CD14-positive monocyte (primary cell): ENCODE data around the gene PPP1R10. TPM values are rescaled to one million over a fixed set of nuclear protein-coding genes. Genes with fewer than 3 reads are reported as not detected.

Experiments used
- DNase-seq, 3 donors: peaks; one replicate each; pipeline ENCODE4 v3.0.0-alpha.2; 2011 to 2022
- H2AFZ ChIP-seq: 2 replicates; pipeline ENCODE4 v1.6.0; 2012; ENCODE audit warnings: mild to moderate bottlenecking, low read depth, low read length, inconsistent platforms; ENCODE audit not compliant: insufficient read depth, poor library complexity, severe bottlenecking
- H3K27ac ChIP-seq, 2 donors: 1 replicate in 1 of 2; 2 replicates in 1 of 2; pipeline ENCODE4 v1.5.1; 2012 to 2013; ENCODE audit warnings: low read length in 2 of 2, control low read depth in 1 of 2, inconsistent platforms in 1 of 2, low read depth in 1 of 2, mild to moderate bottlenecking in 1 of 2
- H3K27me3 ChIP-seq, 2 donors: one replicate each; pipeline versions ENCODE4 v1.6.0 to v1.6.1; 2011 to 2013; ENCODE audit warnings: low read length in 2 of 2; ENCODE audit not compliant: control insufficient read depth in 2 of 2, insufficient read depth in 2 of 2
- H3K36me3 ChIP-seq, 2 donors: replicated peaks in 1 of 2; 1 replicate in 1 of 2; 2 replicates in 1 of 2; pipeline versions ENCODE4 v1.5.1 to v1.6.1; 2012 to 2013; ENCODE audit warnings: low read length in 2 of 2, control low read depth in 1 of 2, inconsistent platforms in 1 of 2, mild to moderate bottlenecking in 1 of 2; ENCODE audit not compliant: insufficient read depth in 2 of 2, control insufficient read depth in 1 of 2
- H3K4me1 ChIP-seq, 2 donors: 1 replicate in 1 of 2; 2 replicates in 1 of 2; pipeline versions ENCODE4 v1.5.1 to v1.6.1; 2012 to 2013; ENCODE audit warnings: low read length in 2 of 2, control low read depth in 1 of 2, inconsistent platforms in 1 of 2, mild to moderate bottlenecking in 1 of 2, moderate library complexity in 1 of 2; ENCODE audit not compliant: insufficient read depth in 2 of 2, control insufficient read depth in 1 of 2
- H3K4me2 ChIP-seq: replicated peaks from 2 replicates; pipeline ENCODE3; 2012; ENCODE audit warnings: low read length, moderate library complexity, mild to moderate bottlenecking; ENCODE audit not compliant: poor library complexity, severe bottlenecking; ENCODE audit errors: extremely low read depth
- H3K4me3 ChIP-seq, 3 experiments: fragments of 200-600 bp in 1 of 3; sonication (generic) in 1 of 3; replicated peaks in 1 of 3; 1 replicate in 2 of 3; 2 replicates in 1 of 3; pipeline ENCODE4 v1.5.1; 2011 to 2013; ENCODE audit warnings: low read length in 3 of 3, mild to moderate bottlenecking in 3 of 3, control low read depth in 2 of 3, low read depth in 2 of 3, inconsistent platforms in 1 of 3, moderate library complexity in 1 of 3
- H3K79me2 ChIP-seq: 2 replicates; pipeline ENCODE4 v1.6.0; 2012; ENCODE audit warnings: mild to moderate bottlenecking, control low read depth, inconsistent platforms, low read length, moderate library complexity; ENCODE audit not compliant: insufficient read depth
- H3K9ac ChIP-seq: 2 replicates; pipeline ENCODE4 v1.6.0; 2017; ENCODE audit warnings: low read length, mild to moderate bottlenecking; ENCODE audit not compliant: insufficient read depth, poor library complexity, severe bottlenecking
- H3K9me3 ChIP-seq, 2 donors: replicated peaks in 1 of 2; 1 replicate in 1 of 2; 2 replicates in 1 of 2; pipeline versions ENCODE4 v1.5.1 to v1.6.1; 2012 to 2013; ENCODE audit warnings: low read length in 2 of 2, control low read depth in 1 of 2; ENCODE audit not compliant: control insufficient read depth in 1 of 2, insufficient read depth in 1 of 2
- H4K20me1 ChIP-seq: 2 replicates; pipeline ENCODE4 v1.6.0; 2012; ENCODE audit warnings: mild to moderate bottlenecking, low read length, control low read depth, moderate library complexity; ENCODE audit not compliant: insufficient read depth
- H3K27ac Mint-ChIP-seq, 7 donors: one replicate each; pipeline ENCODE4 v1.8.0; 2020; ENCODE audit warnings: mild to moderate bottlenecking in 7 of 7, mixed read lengths in 7 of 7, moderate library complexity in 6 of 7, inconsistent platforms in 2 of 7
- H3K27me3 Mint-ChIP-seq, 3 donors: one replicate each; pipeline ENCODE4 v1.8.0; 2021 to 2022; ENCODE audit warnings: low read depth in 3 of 3, mild to moderate bottlenecking in 3 of 3, mixed read lengths in 3 of 3, moderate library complexity in 3 of 3, inconsistent platforms in 1 of 3
- H3K36me3 Mint-ChIP-seq, 2 donors: one replicate each; pipeline ENCODE4 v1.8.0; 2020; ENCODE audit warnings: mixed read lengths in 2 of 2, inconsistent platforms in 1 of 2, mild to moderate bottlenecking in 1 of 2
- H3K4me1 Mint-ChIP-seq: one replicate; pipeline ENCODE4 v1.8.0; 2020; ENCODE audit warnings: mild to moderate bottlenecking, mixed read lengths
- H3K4me3 Mint-ChIP-seq, 2 donors: one replicate each; pipeline ENCODE4 v1.8.0; 2020; ENCODE audit warnings: mild to moderate bottlenecking in 2 of 2, mixed read lengths in 2 of 2, moderate library complexity in 1 of 2
- H3K9me3 Mint-ChIP-seq, 7 donors: one replicate each; pipeline ENCODE4 v1.8.0; 2020 to 2022; ENCODE audit warnings: mixed read lengths in 7 of 7, mild to moderate bottlenecking in 6 of 7, moderate library complexity in 6 of 7, inconsistent platforms in 2 of 7
- CTCF ChIP-seq: fragments of 200-600 bp; IDR thresholded peaks from one replicate; pipeline ENCODE4 v1.8.0; 2022; ENCODE audit warnings: antibody characterized with exemption, mild to moderate bottlenecking
- WGBS: methylation state at CpG from one replicate; pipeline ENCODE4 v1.1.5; 2013; ENCODE audit warnings: missing lambda C conversion rate; ENCODE audit not compliant: insufficient coverage; 5-methylcytosine and 5-hydroxymethylcytosine counted together
- intact Hi-C, 2 donors: fragments of 100-400 bp; cut with micrococcal nuclease; formaldehyde crosslinking; loops; one replicate each; pipeline versions ENCODE4 v1.15.0 to v1.15.1; 2023
- polyA plus RNA-seq, 3 donors: library from polyadenylated mRNA; depleted of rRNA in 1 of 3; unstranded in 2 of 3; stranded (reverse) in 1 of 3; fragments of 300-500 nt in 2 of 3; fragments of >200 nt in 1 of 3; fragmentation: Illumina TruSeq in 2 of 3; gene quantifications; 1 replicate in 2 of 3; 2 replicates in 1 of 3; pipeline ENCODE4 v1.2.3, GENCODE V29; 2012 to 2021

Gene PPP1R10
- polyA plus RNA-seq, 3 donors: 9.5 to 18.3 (median 16.4) TPM

- no peak for TF ChIP-seq CTCF
- Histone ChIP-seq H3K27me3 (no peaks in the 10 kb centered on the region), H3K79me2 (peaks cover 38% of the 10 kb centered on the region), H3K4me2 (peak overlapping the region; percentile 33), H3K27ac (peak overlapping the region; percentile 5 to 39), H3K4me1 (peaks cover 43 to 52% of the 10 kb centered on the region in 2 donors), H3K9ac (no peak overlapping the region), H3K9me3 (no peaks in the 10 kb centered on the region), H3K36me3 (peaks cover 3 to 24% of the 10 kb centered on the region in 2 donors), H2AFZ (peak overlapping the region; percentile 7), H3K4me3 (peak overlapping the region in 1 of 3 experiments; percentile 11), H4K20me1 (peaks cover 20% of the 10 kb centered on the region)
- DNase-seq: peak in 2 of 3 donors; percentile 21 to 33
- Mint-ChIP-seq H3K9me3 (no peaks in the 10 kb centered on the region), H3K27ac (peak overlapping the region; percentile 3 to 86 (median 73)), H3K4me3 (peak overlapping the region; percentile 14 to 61), H3K36me3 (peaks cover 22 to 24% of the 10 kb centered on the region in 2 donors), H3K27me3 (peaks cover 0 to 1% (median 0%) of the 10 kb centered on the region in 3 donors), H3K4me1 (peaks cover 51% of the 10 kb centered on the region)
- WGBS: 54% methylated on average over 5 of the region's 5 CpGs
- intact Hi-C loops: no loop called here
Observed at GRCh38 chr6:30644769-30645168, 27.7 kb upstream of the PPP1R10 start.

- Mint-ChIP-seq H3K27ac (peak overlapping the region in 1 of 7 donors; percentile 65), H3K36me3 (peaks cover 24 to 28% of the 10 kb centered on the region in 2 donors), H3K9me3 (no peaks in the 10 kb centered on the region), H3K4me1 (peaks cover 51% of the 10 kb centered on the region), H3K27me3 (peaks cover 0 to 1% (median 0%) of the 10 kb centered on the region in 3 donors), H3K4me3 (no peak overlapping the region)
- H3K9me3 ChIP-seq: no peaks in the 10 kb centered on the region
- no CpG with 5 or more reads among the region's 2 CpGs for whole genome bisulfite sequencing
- H4K20me1 ChIP-seq: peaks cover 16% of the 10 kb centered on the region
- H3K4me3 ChIP-seq: no peak overlapping the region
- H2AFZ ChIP-seq: no peak overlapping the region
- TF ChIP-seq CTCF: no peak
- intact Hi-C loops: no loop called here
- H3K27me3 ChIP-seq: no peaks in the 10 kb centered on the region
- no peak overlapping the region for H3K9ac ChIP-seq
- peaks cover 4 to 23% of the 10 kb centered on the region in 2 donors for H3K36me3 ChIP-seq
- no peak for DNase-seq
- peaks cover 29% of the 10 kb centered on the region for H3K79me2 ChIP-seq
- peak overlapping the region in 1 of 2 donors; percentile 12 for H3K27ac ChIP-seq
- peaks cover 43 to 52% of the 10 kb centered on the region in 2 donors for H3K4me1 ChIP-seq
- H3K4me2 ChIP-seq: no peak overlapping the region
Observed at GRCh38 chr6:30643656-30644055, 26.6 kb upstream of the PPP1R10 start.
